Natural killer cell treated with Interleukin-12 subunit alpha and Interleukin-12 subunit beta and Interleukin-15 and Interleukin-18, amount 100 ng/mL, for 72 hours (primary cell): ENCODE measurements around the gene MRPL36. TPM values are rescaled to one million over a fixed set of nuclear protein-coding genes. Genes with fewer than 3 reads are reported as not detected.

Source experiments
- ATAC-seq, 2 donors: fragments of 150-1000 bp; cut with Tn5 transposase in 1 of 2; sonication (Bioruptor Pico), chemical (Tn5 transposase) in 1 of 2; 2 replicates each; pipeline ENCODE4 v1.10.0; 2021
- DNase-seq: peaks from one replicate; pipeline ENCODE4 v3.0.0; 2022; ENCODE audit warnings: low spot score
- H3K27ac Mint-ChIP-seq, 2 donors: 1 replicate in 1 of 2; 2 replicates in 1 of 2; pipeline ENCODE4 v1.8.0; 2022; ENCODE audit warnings: mixed read lengths in 2 of 2, mild to moderate bottlenecking in 1 of 2, moderate library complexity in 1 of 2
- H3K27me3 Mint-ChIP-seq, 2 donors: 1 replicate in 1 of 2; 2 replicates in 1 of 2; pipeline ENCODE4 v1.8.0; 2022; ENCODE audit warnings: mixed read lengths in 2 of 2
- H3K36me3 Mint-ChIP-seq: one replicate; pipeline ENCODE4 v1.8.0; 2022; ENCODE audit warnings: mixed read lengths
- H3K4me1 Mint-ChIP-seq, 2 donors: 1 replicate in 1 of 2; 2 replicates in 1 of 2; pipeline ENCODE4 v1.8.0; 2022; ENCODE audit warnings: low read depth in 2 of 2, mixed read lengths in 2 of 2, mild to moderate bottlenecking in 1 of 2
- H3K4me3 Mint-ChIP-seq: one replicate; pipeline ENCODE4 v1.8.0; 2022; ENCODE audit warnings: mixed read lengths
- H3K9me3 Mint-ChIP-seq: 2 replicates; pipeline ENCODE4 v1.8.0; 2022; ENCODE audit warnings: mixed read lengths
- total RNA-seq, 2 donors: library from RNA; stranded (reverse); gene quantifications; one replicate each; pipeline ENCODE4 v1.2.3, GENCODE V29; 2022

The MRPL36 gene
- total RNA-seq, 2 donors from 2014 or later, result 45.3 to 62.7 TPM

DNA sequence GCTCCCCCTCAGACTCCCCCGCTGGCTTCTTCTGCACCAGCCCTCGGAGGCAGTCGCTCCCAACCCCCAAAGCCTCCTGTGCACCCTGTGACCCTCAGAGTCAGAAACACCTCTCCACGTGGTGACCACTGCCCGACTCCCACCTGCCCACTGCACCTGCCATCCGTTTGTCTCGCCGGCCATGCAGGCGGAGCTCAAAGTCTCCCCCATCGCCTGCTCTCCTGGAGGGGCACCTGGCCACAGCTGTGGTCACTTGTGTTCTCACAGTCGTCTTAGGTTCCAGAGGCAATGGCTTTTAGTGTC is 38.2 kb downstream of the MRPL36 start:
- no peak for DNase-seq
- Mint-ChIP-seq H3K9me3 (no peaks in the 10 kb centered on the region), H3K4me1 (no peaks in the 10 kb centered on the region), H3K27ac (no peak overlapping the region), H3K4me3 (no peak overlapping the region), H3K36me3 (no peaks in the 10 kb centered on the region), H3K27me3 (peaks cover 0 to 8% of the 10 kb centered on the region in 2 donors)
- ATAC-seq, result no peak

DNA sequence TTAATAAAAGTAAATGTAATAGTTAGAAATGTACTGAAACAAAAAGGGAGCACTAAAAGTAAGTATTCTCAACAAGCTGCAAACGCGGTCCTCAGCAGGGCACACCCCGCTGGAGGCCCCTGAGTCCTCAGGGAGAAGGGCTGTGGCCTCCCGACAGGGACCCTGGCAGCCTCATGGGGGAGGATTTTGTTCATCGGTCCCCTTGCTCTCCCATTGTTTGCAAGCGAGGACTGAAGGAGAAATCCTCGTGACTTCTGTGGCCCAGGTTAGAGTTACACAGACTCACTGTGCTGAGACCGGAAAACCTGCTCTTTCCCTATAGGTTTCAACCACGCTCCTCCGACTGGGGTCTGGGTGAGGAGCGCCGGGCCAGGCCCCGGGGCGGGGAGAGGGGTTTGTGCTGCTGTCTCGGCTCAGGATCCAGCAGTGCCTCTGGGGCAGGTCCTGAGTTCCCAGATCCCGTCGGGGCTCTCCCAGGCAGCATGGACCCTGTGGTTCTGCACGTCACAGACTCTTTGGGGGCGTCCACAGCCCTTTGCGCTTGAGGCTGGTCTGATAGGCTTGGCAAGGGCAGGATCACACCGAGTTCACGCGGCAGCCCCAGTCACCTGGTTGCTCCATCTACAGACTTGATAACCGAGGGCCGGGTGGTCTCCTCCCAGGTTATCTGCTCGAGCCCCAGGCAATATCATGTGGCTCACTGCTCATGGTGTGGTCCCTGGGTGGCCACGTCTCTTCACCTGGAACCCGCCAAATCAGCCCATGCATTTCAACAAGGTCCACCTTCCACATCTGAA is 38.8 kb downstream of the MRPL36 start:
- Mint-ChIP-seq H3K9me3 (no peaks in the 10 kb centered on the region), H3K36me3 (no peaks in the 10 kb centered on the region), H3K27ac (no peak overlapping the region), H3K27me3 (peaks cover 0 to 8% of the 10 kb centered on the region in 2 donors), H3K4me3 (no peak overlapping the region), H3K4me1 (no peaks in the 10 kb centered on the region)
- ATAC-seq (no peak), DNase-seq (no peak)

DNA sequence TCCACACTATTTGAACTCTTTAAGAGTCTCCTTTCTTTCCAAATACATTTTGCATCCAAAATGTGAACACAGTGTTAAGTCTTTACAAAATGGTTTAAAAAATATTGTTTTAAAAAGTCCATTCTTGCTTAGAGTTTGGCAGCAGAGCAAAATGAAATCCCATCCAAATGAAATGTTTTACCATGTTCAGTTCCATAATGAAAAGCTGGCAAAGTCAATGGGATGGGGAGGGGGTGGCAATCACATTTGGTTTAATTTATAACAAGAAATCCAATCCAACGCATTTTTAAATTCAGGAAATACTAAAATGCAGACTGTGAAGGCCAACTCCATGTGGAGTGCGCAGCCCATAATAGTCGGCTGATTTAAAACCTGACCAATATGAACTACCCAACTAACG is 39.4 kb downstream of the MRPL36 start:
- H3K9me3 Mint-ChIP-seq, result no peaks in the 10 kb centered on the region
- H3K36me3 Mint-ChIP-seq, result no peaks in the 10 kb centered on the region
- H3K4me1 Mint-ChIP-seq, result no peaks in the 10 kb centered on the region
- H3K27me3 Mint-ChIP-seq, result peaks cover 0 to 8% of the 10 kb centered on the region in 2 donors
- no peak for DNase-seq
- no peak for ATAC-seq
- H3K27ac Mint-ChIP-seq, result no peak overlapping the region
- no peak overlapping the region for H3K4me3 Mint-ChIP-seq

DNA sequence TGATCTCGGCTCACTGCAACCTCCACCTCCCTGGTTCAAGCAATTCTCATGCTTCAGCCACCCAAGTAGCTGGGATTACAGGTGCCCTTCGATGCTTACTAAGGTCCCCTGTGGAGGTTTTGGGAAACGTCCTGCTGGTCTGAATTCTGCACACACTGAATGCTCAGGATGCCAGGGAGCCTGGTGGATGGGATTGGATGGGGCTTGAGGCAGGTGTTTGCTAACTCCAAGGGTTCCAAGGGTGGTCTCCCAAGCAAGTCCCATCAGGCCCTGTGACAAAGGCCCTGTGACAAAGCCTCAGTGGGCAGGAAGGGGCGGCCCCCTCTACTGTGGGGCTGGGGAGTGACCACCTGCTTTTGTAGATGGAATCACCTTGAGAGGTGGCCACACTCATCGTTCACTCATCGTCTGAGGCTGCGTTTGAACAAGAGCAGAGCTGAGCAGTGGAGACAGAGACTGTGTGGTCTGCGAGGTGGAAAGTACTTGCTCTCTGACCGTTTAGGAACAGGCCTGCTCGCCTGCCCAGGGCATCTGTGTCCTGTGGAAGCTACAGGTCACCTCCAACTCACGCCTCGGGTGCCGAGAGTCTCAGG is 40.2 kb downstream of the MRPL36 start:
- Mint-ChIP-seq H3K4me3 (no peak overlapping the region), H3K9me3 (no peaks in the 10 kb centered on the region), H3K36me3 (no peaks in the 10 kb centered on the region), H3K4me1 (no peaks in the 10 kb centered on the region), H3K27ac (no peak overlapping the region), H3K27me3 (peaks cover 0 to 5% of the 10 kb centered on the region in 2 donors)
- ATAC-seq (no peak), DNase-seq (no peak)

DNA sequence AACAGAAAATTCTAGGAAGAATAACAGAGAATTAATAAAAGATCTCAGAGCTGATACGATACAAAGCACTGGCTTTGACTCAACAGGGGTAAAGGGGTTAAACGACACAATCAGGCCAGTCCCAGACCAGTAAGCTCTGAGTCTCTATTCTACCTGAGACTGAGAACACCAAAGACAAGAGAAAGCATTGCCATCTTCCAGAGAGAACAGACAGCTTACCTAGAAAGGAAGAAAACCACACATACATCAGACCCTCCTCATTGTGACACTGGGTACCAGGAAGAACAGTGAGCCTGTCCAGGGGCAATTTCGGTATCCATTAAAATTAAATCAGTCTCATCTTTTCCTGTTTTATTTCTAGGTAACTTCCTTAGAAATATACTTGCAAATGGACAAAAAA is 41.1 kb downstream of the MRPL36 start:
- H3K4me1 Mint-ChIP-seq, result no peaks in the 10 kb centered on the region
- no peak overlapping the region for H3K27ac Mint-ChIP-seq
- peaks cover 0 to under 1% of the 10 kb centered on the region in 2 donors for H3K27me3 Mint-ChIP-seq
- H3K36me3 Mint-ChIP-seq, result no peaks in the 10 kb centered on the region
- ATAC-seq, result no peak
- DNase-seq, result no peak
- H3K9me3 Mint-ChIP-seq, result no peaks in the 10 kb centered on the region
- H3K4me3 Mint-ChIP-seq, result no peak overlapping the region

- Mint-ChIP-seq H3K9me3 (no peaks in the 10 kb centered on the region), H3K4me3 (no peak overlapping the region), H3K4me1 (no peaks in the 10 kb centered on the region), H3K27ac (no peak overlapping the region), H3K36me3 (no peaks in the 10 kb centered on the region), H3K27me3 (no peaks in the 10 kb centered on the region)
- DNase-seq (no peak), ATAC-seq (no peak)
Measured at GRCh38 chr5:1757511-1757910, 42.1 kb downstream of the MRPL36 start.

GRCh38 chr5:1756481-1756880 is 43.2 kb downstream of the MRPL36 start:
- no peak overlapping the region for H3K27ac Mint-ChIP-seq
- no peaks in the 10 kb centered on the region for H3K27me3 Mint-ChIP-seq
- no peak overlapping the region for H3K4me3 Mint-ChIP-seq
- no peaks in the 10 kb centered on the region for H3K36me3 Mint-ChIP-seq
- H3K4me1 Mint-ChIP-seq, result no peaks in the 10 kb centered on the region
- no peaks in the 10 kb centered on the region for H3K9me3 Mint-ChIP-seq
- ATAC-seq, result no peak
- DNase-seq, result no peak

GRCh38 chr5:1755321-1755949 is 44.2 kb downstream of the MRPL36 start:
- Mint-ChIP-seq H3K9me3 (no peaks in the 10 kb centered on the region), H3K27me3 (no peaks in the 10 kb centered on the region), H3K4me1 (no peaks in the 10 kb centered on the region), H3K36me3 (no peaks in the 10 kb centered on the region), H3K4me3 (no peak overlapping the region), H3K27ac (no peak overlapping the region)
- ATAC-seq, result no peak
- no peak for DNase-seq

DNA sequence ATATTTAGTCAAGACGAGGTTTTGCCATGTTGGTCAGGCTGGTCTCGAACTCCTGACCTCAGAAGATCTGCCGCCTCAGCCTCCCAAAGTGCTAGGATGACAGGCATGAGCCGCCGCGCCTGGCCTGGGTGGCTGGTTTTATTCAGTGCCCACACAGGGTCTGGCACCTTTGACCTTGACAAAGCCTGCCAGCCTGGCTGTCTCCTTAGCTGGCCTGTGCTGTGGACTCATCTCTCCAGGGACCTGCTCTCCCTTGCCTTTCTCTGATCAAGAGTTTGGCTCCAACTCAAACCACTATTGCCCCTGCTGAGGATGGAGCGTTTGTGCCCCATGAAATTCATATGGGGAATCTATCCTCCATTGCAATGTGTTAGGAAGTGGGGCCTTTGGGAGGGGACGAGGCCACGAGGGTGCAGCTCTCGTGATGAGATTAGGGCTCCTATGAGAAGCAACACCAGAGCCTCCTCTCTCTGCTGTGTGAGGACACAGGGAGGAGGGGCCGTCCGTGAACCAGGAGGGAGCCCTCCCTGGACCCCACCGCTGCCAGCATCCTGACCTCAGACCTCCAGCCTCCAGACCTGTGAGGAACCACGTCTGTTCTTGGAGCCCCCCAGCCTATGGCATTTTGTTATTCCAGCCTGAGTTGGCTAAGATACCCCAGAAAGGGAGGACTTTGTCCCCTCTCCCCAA is 45.0 kb downstream of the MRPL36 start:
- Mint-ChIP-seq H3K4me3 (no peak overlapping the region), H3K36me3 (no peaks in the 10 kb centered on the region), H3K27me3 (no peaks in the 10 kb centered on the region), H3K4me1 (no peaks in the 10 kb centered on the region), H3K27ac (no peak overlapping the region), H3K9me3 (no peaks in the 10 kb centered on the region)
- DNase-seq (no peak), ATAC-seq (no peak)

- no peaks in the 10 kb centered on the region for H3K36me3 Mint-ChIP-seq
- no peak for DNase-seq
- H3K4me3 Mint-ChIP-seq, result no peak overlapping the region
- ATAC-seq, result no peak
- no peaks in the 10 kb centered on the region for H3K27me3 Mint-ChIP-seq
- no peaks in the 10 kb centered on the region for H3K9me3 Mint-ChIP-seq
- H3K27ac Mint-ChIP-seq, result no peak overlapping the region
- no peaks in the 10 kb centered on the region for H3K4me1 Mint-ChIP-seq
Measured at GRCh38 chr5:1753490-1753889, 46.1 kb downstream of the MRPL36 start.

GRCh38 chr5:1752881-1753280 is 46.8 kb downstream of the MRPL36 start:
- H3K27me3 Mint-ChIP-seq, result no peaks in the 10 kb centered on the region
- no peaks in the 10 kb centered on the region for H3K36me3 Mint-ChIP-seq
- ATAC-seq (no peak), DNase-seq (no peak)
- no peak overlapping the region for H3K4me3 Mint-ChIP-seq
- no peaks in the 10 kb centered on the region for H3K4me1 Mint-ChIP-seq
- no peak overlapping the region for H3K27ac Mint-ChIP-seq
- H3K9me3 Mint-ChIP-seq, result no peaks in the 10 kb centered on the region

- Mint-ChIP-seq H3K36me3 (no peaks in the 10 kb centered on the region), H3K4me1 (no peaks in the 10 kb centered on the region), H3K9me3 (no peaks in the 10 kb centered on the region), H3K4me3 (no peak overlapping the region), H3K27ac (no peak overlapping the region), H3K27me3 (no peaks in the 10 kb centered on the region)
- DNase-seq (no peak), ATAC-seq (peak in 1 of 2 donors; percentile 5)
Measured at GRCh38 chr5:1751864-1752822, 47.5 kb downstream of the MRPL36 start.
